HL-60 (cell line): ENCODE results near the gene CAMKK1.

Experiments
- CTCF ChIP-seq: IDR thresholded peaks from one replicate; pipeline ENCODE4 v1.5.1; 2011; ENCODE audit warnings: low read length, control low read depth, inconsistent platforms; ENCODE audit not compliant: insufficient read depth
- GABPA ChIP-seq: IDR thresholded peaks from 2 replicates; pipeline ENCODE4 v1.6.1; 2012; ENCODE audit warnings: low read depth
- POLR2AphosphoS5 ChIP-seq: IDR thresholded peaks from 2 replicates; pipeline ENCODE4 v1.6.1; 2012; ENCODE audit warnings: low read depth

DNA sequence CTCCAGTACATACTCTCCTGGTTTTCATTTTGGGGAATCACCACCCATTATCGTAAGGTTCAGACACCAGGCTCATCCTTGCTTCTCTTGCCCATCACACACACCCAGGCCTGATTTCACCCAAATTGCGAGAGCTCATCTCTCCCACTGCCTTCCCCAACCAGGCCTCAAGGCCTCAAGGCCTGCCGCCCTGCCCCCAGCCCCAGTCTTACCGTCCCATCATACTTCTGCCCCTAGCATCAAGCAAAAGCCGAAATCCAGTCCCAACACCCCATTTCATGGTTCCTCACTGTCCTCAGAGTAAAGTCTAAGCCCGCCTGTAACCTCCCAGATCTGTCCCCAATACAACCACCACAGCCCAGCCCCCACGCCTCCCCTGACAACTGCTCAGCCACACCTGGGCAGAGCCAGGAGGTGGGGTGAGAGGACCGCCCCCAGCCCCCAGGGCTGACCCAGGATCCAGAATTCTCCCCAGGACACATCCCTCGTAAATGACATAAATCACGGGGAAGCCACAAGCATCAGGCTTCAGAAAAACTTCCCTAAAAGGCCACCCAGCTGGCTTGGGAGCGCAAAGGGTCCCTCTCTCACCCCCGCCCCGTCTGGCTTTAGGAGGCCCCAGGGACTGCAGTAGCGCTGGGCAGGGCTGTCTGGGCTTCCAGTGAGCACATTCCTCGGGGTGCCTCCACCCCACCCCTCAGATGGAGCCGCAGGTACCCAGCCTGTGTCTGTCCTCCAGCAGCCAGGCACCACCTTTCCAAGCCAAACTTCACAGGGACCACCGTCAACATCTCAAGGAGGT is 33.0 kb upstream of the CAMKK1 start:
- TF ChIP-seq CTCF: no peak
- no peak for TF ChIP-seq GABPA
- no peak for TF ChIP-seq POLR2AphosphoS5
